Spleen (tissue), 11 donors: ENCODE measurements around the gene PLA2G5. TPM values are rescaled to one million over a fixed set of nuclear protein-coding genes. Genes with fewer than 3 reads are reported as not detected.
A peak's percentile ranks its signal among the peaks of the same experiment; 100 is the strongest.

ENCODE experiments used
- DNase-seq: peaks from one replicate; pipeline ENCODE4 v3.0.0-alpha.2; 2020
- H3K27ac ChIP-seq, 8 donors: fragments of 200-600 bp; sonication (generic) in 7 of 8; 1 replicate in 4 of 8; 2 replicates in 4 of 8; pipeline versions ENCODE4 v1.5.0 to v1.8.0; 2016 to 2021; ENCODE audit warnings: inconsistent platforms in 4 of 8, mild to moderate bottlenecking in 4 of 8, moderate library complexity in 1 of 8
- H3K27me3 ChIP-seq, 7 donors: fragments of 200-600 bp; sonication (generic) in 6 of 7; replicated peaks in 1 of 7; 1 replicate in 4 of 7; 2 replicates in 3 of 7; pipeline versions ENCODE4 v1.5.0 to v1.8.0; 2016 to 2021; ENCODE audit warnings: inconsistent platforms in 3 of 7, mild to moderate bottlenecking in 1 of 7
- H3K36me3 ChIP-seq, 6 donors: fragments of 200-600 bp; sonication (generic) in 5 of 6; 1 replicate in 4 of 6; 2 replicates in 2 of 6; pipeline versions ENCODE4 v1.5.0 to v1.8.0; 2016 to 2021; ENCODE audit warnings: inconsistent platforms in 2 of 6
- H3K4me1 ChIP-seq, 6 donors: fragments of 200-600 bp; sonication (generic) in 5 of 6; 1 replicate in 3 of 6; 2 replicates in 3 of 6; pipeline versions ENCODE4 v1.5.0 to v1.8.0; 2016 to 2021; ENCODE audit warnings: inconsistent platforms in 3 of 6
- H3K4me3 ChIP-seq, 8 donors: fragments of 200-600 bp; sonication (generic) in 7 of 8; 1 replicate in 4 of 8; 2 replicates in 4 of 8; pipeline versions ENCODE4 v1.5.0 to v1.8.0; 2016 to 2021; ENCODE audit warnings: inconsistent platforms in 4 of 8, mild to moderate bottlenecking in 4 of 8, moderate library complexity in 2 of 8
- H3K9me3 ChIP-seq, 8 donors: fragments of 200-600 bp; sonication (generic) in 7 of 8; 1 replicate in 4 of 8; 2 replicates in 4 of 8; pipeline versions ENCODE4 v1.5.0 to v1.8.0; 2016 to 2021; ENCODE audit warnings: inconsistent platforms in 4 of 8
- POLR2A ChIP-seq, 3 donors: fragments of 450-650 bp; IDR thresholded peaks; one replicate each; pipeline ENCODE4 v1.5.1; 2017; ENCODE audit warnings: antibody characterized with exemption in 3 of 3, mild to moderate bottlenecking in 1 of 3
- POLR2AphosphoS5 ChIP-seq, 3 donors: sonication (generic); formaldehyde crosslinking; IDR thresholded peaks; one replicate each; pipeline ENCODE4 v1.5.1; 2017; ENCODE audit warnings: antibody characterized with exemption in 3 of 3
- WGBS, 5 donors: extraction: QIAGEN DNeasy Blood & Tissue Kit in 3 of 5; methylation state at CpG; one replicate each; pipeline versions ENCODE4 v1.1.5 to v1.1.7; 2013 to 2018; 5-methylcytosine and 5-hydroxymethylcytosine counted together
- intact Hi-C: fragments of 100-400 bp; cut with DNase I; formaldehyde crosslinking; loops from one replicate; pipeline ENCODE4 v1.15.0; 2023; ENCODE audit warnings: low total_unique reads
- polyA plus RNA-seq, 3 donors: library from polyadenylated mRNA; stranded (reverse); fragments of 200-250 nt; gene quantifications; one replicate each; pipeline ENCODE4 v1.2.1, GENCODE V29; 2013
- total RNA-seq, 7 donors: library from RNA; depleted of rRNA in 3 of 7; stranded (reverse); fragments of >200 nt in 3 of 7; fragmentation: NEBNext Ultra II Directional in 4 of 7; extraction: Animal tissue kit (Norgen Biotek cat#: 25700) in 4 of 7; gene quantifications; one replicate each; pipeline versions ENCODE4 v1.1.0 to v1.2.1, GENCODE V29; 2016 to 2021
- TF ChIP-seq, protein P1 (sequence below), 11 experiments: fragments of 200-600 bp in 7 of 11; fragments of 450-650 bp in 4 of 11; sonication (generic) in 4 of 11; IDR thresholded peaks in 8 of 11; conservative IDR thresholded peaks in 3 of 11; 1 replicate in 7 of 11; 2 replicates in 4 of 11; pipeline versions ENCODE4 v1.4.0 to v1.8.0; 2016 to 2021; ENCODE audit warnings: antibody characterized with exemption in 11 of 11, inconsistent platforms in 4 of 11, mild to moderate bottlenecking in 1 of 11
- donor health status: healthy with polysubstance abuse.
- donor health status: DM: no; HTN: no; CAD: no; lungs with moderate emphysema.
- donor health status: DM: no; HTN: no; CAD: no.
- donor health status: Bipolar disorder and iron deficiency.
- donor health status: healthy.
- donor health status: DM: no; HTN: no; CAD: no.
- donor health status: DM: yes; HTN: yes; CAD: no.

Gene PLA2G5
- total and polyA plus RNA-seq, 10 donors: 0.34 to 2.0 (median 0.89) TPM; not detected in 3

DNA sequence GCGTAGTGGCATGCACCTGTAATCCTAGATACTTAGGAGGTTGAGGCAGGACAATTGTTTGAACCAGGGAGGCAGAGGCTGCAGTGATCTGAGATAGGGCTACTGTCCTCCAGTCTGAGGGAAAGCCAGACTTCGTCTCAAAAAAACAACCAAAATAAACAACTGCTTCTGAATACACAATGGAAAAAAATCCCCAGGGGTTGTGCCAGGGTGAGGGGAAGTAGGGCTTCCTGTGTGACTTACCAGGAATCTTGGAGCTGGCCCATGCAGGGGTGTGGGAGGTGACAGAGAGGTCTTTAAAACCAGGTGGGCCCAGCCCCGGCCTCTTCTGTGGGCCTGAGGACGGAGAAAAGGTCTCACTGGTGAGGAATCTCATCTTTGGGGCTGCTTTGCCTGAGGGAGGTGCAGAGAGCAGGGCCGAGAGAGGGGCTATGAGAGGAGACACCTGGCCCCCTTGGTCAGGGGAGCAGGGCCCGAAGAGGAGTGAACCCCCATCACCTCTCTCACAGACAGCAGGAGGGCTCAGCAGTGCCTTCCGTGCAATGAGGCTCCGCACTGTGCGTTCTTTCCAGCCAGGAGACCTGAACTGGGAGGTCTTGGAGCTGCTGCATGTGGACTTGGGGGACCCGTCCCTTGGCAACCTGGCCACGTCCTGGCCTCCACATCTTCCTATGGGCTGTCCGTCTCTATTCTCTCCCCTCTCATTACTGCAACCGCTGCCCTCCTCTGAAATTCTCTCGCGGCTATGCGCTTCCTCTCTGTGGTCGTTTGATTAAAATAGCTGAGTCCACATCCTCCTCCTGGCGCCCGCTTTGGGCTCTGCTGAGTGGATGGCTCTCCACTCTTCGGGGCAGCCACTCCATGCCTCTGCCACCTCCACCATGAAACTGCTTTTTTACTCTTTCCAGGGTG, 10.7 kb downstream of the PLA2G5 start:
- WGBS, 5 donors: 30 to 33% (median 32%) methylated on average over 20 of the region's 20 CpGs
- no peaks in the 10 kb centered on the region for H3K36me3 ChIP-seq
- H3K9me3 ChIP-seq: no peaks in the 10 kb centered on the region
- peaks cover 0 to 19% (median 0%) of the 10 kb centered on the region in 7 donors for H3K27me3 ChIP-seq
- H3K27ac ChIP-seq: peak overlapping the region in 1 of 8 donors; percentile 2
- peak; percentile 82 for DNase-seq
- peak overlapping the region in 1 of 8 donors; percentile 12 for H3K4me3 ChIP-seq
- intact Hi-C loops: no loop called here
- peak in 1 of 3 donors; percentile 27 for TF ChIP-seq POLR2AphosphoS5 (IDR thresholded peaks at IDR 0.05)
- TF ChIP-seq POLR2A (IDR thresholded peaks at IDR 0.05): no peak
- TF ChIP-seq, protein P1, sequence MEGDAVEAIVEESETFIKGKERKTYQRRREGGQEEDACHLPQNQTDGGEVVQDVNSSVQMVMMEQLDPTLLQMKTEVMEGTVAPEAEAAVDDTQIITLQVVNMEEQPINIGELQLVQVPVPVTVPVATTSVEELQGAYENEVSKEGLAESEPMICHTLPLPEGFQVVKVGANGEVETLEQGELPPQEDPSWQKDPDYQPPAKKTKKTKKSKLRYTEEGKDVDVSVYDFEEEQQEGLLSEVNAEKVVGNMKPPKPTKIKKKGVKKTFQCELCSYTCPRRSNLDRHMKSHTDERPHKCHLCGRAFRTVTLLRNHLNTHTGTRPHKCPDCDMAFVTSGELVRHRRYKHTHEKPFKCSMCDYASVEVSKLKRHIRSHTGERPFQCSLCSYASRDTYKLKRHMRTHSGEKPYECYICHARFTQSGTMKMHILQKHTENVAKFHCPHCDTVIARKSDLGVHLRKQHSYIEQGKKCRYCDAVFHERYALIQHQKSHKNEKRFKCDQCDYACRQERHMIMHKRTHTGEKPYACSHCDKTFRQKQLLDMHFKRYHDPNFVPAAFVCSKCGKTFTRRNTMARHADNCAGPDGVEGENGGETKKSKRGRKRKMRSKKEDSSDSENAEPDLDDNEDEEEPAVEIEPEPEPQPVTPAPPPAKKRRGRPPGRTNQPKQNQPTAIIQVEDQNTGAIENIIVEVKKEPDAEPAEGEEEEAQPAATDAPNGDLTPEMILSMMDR (IDR thresholded peaks at IDR 0.05 in 8 of 11, conservative IDR thresholded peaks at IDR 0.05 in 3 of 11): peak in 2 of 11 experiments; percentile 18 to 29
- peaks cover 6 to 55% (median 25%) of the 10 kb centered on the region in 6 donors for H3K4me1 ChIP-seq

DNA sequence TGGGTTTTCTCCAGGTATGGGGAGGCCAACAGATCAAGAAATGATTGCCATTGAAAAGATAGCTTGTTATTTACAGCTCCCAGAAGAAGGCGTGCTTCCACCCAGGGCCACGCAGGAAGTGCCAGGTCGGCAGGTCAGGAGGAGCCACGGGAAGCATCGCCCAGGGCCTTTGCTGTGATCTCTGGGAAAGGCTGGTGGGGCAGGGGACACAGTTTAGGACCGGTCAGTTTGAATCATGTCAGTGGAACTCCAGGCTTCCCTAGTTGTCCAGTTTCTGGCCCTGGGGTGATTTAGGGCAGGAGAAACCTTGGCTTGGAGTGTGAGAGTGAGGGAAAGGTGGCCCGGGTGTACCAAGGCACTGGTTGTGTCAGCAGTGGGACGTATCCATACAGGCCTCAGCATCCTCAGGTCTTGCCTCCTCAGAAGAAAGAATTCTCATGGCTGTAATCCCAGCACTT, 11.4 kb downstream of the PLA2G5 start:
- intact Hi-C loops: no loop called here
- Histone ChIP-seq H3K27ac (no peak overlapping the region), H3K4me1 (peaks cover 6 to 54% (median 25%) of the 10 kb centered on the region in 6 donors), H3K9me3 (no peaks in the 10 kb centered on the region), H3K27me3 (peaks cover 0 to 19% (median 0%) of the 10 kb centered on the region in 7 donors), H3K4me3 (peak overlapping the region in 1 of 8 donors; percentile 12), H3K36me3 (no peaks in the 10 kb centered on the region)
- TF ChIP-seq POLR2A (IDR thresholded peaks at IDR 0.05) (no peak), POLR2AphosphoS5 (IDR thresholded peaks at IDR 0.05) (no peak)
- TF ChIP-seq, protein P1 (IDR thresholded peaks at IDR 0.05 in 8 of 11, conservative IDR thresholded peaks at IDR 0.05 in 3 of 11): no peak
- 36 to 53% (median 41%) methylated on average over 7 to 8 of the region's 8 CpGs for WGBS, 5 donors
- no peak for DNase-seq

DNA sequence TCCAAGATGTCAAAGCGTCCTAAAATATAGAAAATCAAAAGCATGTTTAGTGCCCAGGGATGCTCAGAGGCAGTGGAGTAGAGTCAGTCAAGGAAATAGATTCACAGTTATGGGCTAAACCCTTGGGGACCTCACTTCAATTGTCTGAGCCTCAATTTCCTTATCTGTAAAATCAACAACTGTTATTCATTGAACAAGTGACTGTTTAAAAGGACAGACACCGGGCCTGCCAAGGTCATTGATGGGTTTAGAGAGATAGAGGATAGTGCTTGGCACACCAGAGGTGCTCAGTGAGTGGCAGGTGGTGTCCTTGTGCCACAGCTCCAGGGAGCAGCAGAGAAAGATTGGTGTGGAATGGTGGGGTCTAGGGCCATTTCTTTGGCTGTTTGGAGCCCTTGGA, 12.8 kb downstream of the PLA2G5 start:
- Histone ChIP-seq H3K4me3 (no peak overlapping the region), H3K27ac (no peak overlapping the region), H3K9me3 (no peaks in the 10 kb centered on the region), H3K4me1 (peaks cover 6 to 40% (median 20%) of the 10 kb centered on the region in 6 donors), H3K27me3 (peaks cover 0 to 19% (median 0%) of the 10 kb centered on the region in 7 donors), H3K36me3 (no peaks in the 10 kb centered on the region)
- TF ChIP-seq POLR2A (IDR thresholded peaks at IDR 0.05): no peak
- TF ChIP-seq, protein P1 (IDR thresholded peaks at IDR 0.05 in 8 of 11, conservative IDR thresholded peaks at IDR 0.05 in 3 of 11): no peak
- TF ChIP-seq POLR2AphosphoS5 (IDR thresholded peaks at IDR 0.05): no peak
- 80 to 88% (median 83%) methylated on average over 2 of the region's 2 CpGs for WGBS, 5 donors
- intact Hi-C loops: no loop called here
- no peak for DNase-seq
